GM12892 (cell line): ENCODE data around the gene B9D1.

Experiments
- POLR2A ChIP-seq: IDR thresholded peaks from 2 replicates; pipeline ENCODE4 v1.6.1; 2011; ENCODE audit warnings: low read depth, low read length, control low read depth
- POLR2AphosphoS5 ChIP-seq: IDR thresholded peaks from 2 replicates; pipeline ENCODE4 v1.6.1; 2011; ENCODE audit warnings: low read depth, low read length, control low read depth
- TAF1 ChIP-seq: IDR thresholded peaks from 2 replicates; pipeline ENCODE4 v1.6.1; 2011; ENCODE audit warnings: low read depth, mild to moderate bottlenecking, control low read depth, low read length, borderline replicate concordance

DNA sequence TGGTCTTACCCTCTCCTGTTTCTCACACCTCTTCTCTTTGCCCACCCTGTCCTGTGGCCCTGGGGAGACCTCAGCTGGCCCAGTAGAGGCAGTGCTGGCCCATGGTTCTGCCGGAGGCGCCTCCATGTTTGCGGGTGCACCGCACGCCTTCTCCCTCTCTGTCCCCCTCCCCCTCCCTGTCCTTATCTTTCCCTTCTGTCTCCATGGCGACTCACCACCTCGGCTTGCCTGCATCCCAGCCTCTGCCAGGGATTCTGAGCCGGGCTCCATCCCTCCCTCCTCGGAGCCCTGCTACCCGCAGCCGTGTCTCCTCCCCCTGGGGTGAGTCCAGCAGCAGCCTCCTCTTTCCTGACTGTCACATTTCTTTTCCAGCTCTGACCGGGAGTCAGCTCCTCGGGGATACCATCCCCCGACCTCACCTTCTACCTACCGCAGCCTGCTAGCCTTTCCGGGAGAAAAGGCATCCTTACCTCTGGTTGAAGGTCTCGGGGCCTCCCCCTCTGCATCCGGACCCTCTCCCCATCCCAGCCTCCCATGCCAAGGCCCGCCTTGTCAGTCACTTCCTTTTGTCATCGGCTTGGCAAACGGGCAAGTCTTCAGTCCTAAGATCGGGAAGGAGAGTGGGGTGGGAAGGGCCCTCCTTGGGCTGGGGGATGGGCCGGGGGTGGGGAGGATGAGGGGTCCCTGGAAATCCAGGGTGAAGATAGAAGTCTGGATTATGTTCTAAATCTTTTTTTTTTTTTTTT lies 48.5 kb upstream of the B9D1 start, which contains the start of gene RNF112:
- TF ChIP-seq POLR2A (no peak), POLR2AphosphoS5 (no peak), TAF1 (no peak)
